Activated naive CD4-positive, alpha-beta T cell treated with anti-CD3 and anti-CD28 coated beads, Interleukin-2, amount 50 U/mL, for 72 hours (primary cell): ENCODE results near the gene KCNMA1. TPM values are rescaled to one million over a fixed set of nuclear protein-coding genes. Genes with fewer than 3 reads are reported as not detected.

Experiments
- ATAC-seq, 2 donors: fragments of 150-1000 bp; cut with Tn5 transposase; 2 replicates each; pipeline ENCODE4 v1.10.0; 2021; ENCODE audit warnings: mild to moderate bottlenecking in 2 of 2, moderate library complexity in 2 of 2
- DNase-seq, 2 donors: peaks; one replicate each; pipeline ENCODE4 v3.0.0; 2021 to 2022; ENCODE audit warnings: low spot score in 2 of 2
- H3K27ac Mint-ChIP-seq, 2 donors: one replicate each; pipeline ENCODE4 v1.8.0; 2022; ENCODE audit warnings: mild to moderate bottlenecking in 2 of 2, mixed read lengths in 2 of 2
- H3K36me3 Mint-ChIP-seq, 2 donors: one replicate each; pipeline ENCODE4 v1.8.0; 2022; ENCODE audit warnings: mixed read lengths in 2 of 2
- H3K9me3 Mint-ChIP-seq, 2 donors: one replicate each; pipeline ENCODE4 v1.8.0; 2022; ENCODE audit warnings: mixed read lengths in 2 of 2
- total RNA-seq, 2 donors: library from RNA; stranded (reverse); gene quantifications; one replicate each; pipeline ENCODE4 v1.2.3, GENCODE V29; 2022

KCNMA1 gene
- total RNA-seq, 2 donors from 2014 or later, result not detected

DNA sequence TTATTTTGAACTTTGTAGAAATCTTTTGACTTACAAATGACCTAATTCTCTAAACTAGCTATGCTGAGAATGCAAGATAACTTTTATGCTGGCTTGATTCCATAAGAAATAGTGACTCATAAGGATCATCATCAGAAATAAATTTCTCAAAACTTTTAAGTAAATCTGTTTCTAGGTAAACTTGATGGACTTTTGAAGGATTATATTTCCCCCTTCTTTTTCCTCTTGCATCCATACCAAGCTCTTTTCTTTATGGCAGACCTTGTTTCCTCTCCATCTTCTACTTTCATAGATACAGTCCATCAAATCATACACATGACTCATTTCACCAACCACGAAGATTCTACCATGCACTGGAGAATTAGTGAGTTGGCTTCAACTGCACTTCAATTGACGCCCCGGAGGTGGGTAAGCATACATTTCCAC, 336.3 kb downstream of the KCNMA1 start:
- Mint-ChIP-seq H3K9me3 (peaks cover 5 to 12% of the 10 kb centered on the region in 2 donors), H3K27ac (no peak overlapping the region), H3K36me3 (no peaks in the 10 kb centered on the region)
- ATAC-seq, result no peak
- no peak for DNase-seq

DNA sequence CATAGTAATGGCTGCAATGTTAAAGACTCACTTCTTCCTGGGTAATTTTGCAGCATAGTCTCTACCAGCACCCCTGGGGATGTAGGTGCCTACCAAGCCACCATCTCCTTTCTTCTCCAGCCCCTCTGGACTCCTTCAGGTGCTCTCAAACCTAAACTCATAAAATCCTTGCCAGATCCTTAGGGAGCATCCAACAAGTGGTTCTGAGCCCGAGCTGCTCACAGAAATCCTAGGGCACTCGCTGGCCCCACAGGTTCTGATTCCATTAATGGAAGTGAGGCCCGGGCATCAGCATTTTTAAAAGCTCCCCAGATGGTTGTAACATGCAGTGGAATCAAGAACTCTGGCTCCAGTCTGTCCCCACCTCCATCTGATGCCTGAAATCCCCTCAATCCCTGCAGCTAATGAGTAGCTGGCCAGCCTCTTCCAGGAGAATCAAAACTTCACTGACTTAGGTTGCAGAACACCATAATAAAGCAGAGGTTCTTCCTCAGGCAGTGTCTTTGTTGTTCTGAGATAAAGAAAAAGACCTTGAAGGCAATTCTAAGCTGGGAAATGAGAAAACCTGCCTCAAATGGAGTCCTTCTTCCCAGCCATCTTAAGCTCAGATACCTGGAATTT, 336.8 kb downstream of the KCNMA1 start:
- no peak for DNase-seq
- Mint-ChIP-seq H3K9me3 (peaks cover 6 to 9% of the 10 kb centered on the region in 2 donors), H3K36me3 (no peaks in the 10 kb centered on the region), H3K27ac (no peak overlapping the region)
- no peak for ATAC-seq

DNA sequence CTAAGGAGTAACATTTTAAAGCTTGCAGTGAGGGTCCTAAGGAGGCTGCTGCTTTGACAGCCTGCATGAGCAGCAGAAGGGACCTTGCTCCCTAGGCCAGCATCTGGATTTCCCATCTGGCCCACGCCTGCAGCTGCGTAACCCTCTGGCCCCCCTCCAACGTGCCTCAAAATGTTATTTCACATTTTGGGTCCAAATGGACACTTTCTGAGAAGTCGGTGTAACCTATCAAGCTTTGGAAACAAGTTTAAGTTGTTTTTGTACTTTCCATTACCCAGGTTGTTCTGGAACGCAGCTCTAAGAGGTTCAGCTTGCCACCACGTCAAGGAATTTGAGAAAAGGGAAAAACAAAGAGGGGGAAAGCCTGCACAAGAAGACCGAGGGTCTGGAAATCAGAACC, 338.3 kb downstream of the KCNMA1 start:
- peaks cover 6 to 9% of the 10 kb centered on the region in 2 donors for H3K9me3 Mint-ChIP-seq
- ATAC-seq (no peak), DNase-seq (no peak)
- no peaks in the 10 kb centered on the region for H3K36me3 Mint-ChIP-seq
- H3K27ac Mint-ChIP-seq, result no peak overlapping the region

DNA sequence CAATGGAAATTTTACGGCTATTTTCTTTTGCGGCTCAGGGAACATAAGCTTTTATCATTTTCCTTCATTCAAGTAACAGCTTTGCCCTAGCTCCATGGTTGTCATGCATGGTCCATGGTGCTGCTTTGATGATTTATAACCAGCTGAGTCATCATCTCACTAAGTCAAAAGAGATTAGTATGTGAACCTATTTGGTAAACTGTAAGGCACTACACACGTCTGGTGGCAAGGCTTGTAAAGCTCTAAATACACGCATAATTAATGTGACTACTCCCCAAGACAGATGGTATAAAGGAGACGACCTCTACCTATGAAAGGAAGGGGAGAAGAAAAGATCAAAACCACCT, 340.2 kb downstream of the KCNMA1 start:
- Mint-ChIP-seq H3K9me3 (peaks cover 2 to 5% of the 10 kb centered on the region in 2 donors), H3K36me3 (no peaks in the 10 kb centered on the region), H3K27ac (no peak overlapping the region)
- ATAC-seq (no peak), DNase-seq (no peak)

DNA sequence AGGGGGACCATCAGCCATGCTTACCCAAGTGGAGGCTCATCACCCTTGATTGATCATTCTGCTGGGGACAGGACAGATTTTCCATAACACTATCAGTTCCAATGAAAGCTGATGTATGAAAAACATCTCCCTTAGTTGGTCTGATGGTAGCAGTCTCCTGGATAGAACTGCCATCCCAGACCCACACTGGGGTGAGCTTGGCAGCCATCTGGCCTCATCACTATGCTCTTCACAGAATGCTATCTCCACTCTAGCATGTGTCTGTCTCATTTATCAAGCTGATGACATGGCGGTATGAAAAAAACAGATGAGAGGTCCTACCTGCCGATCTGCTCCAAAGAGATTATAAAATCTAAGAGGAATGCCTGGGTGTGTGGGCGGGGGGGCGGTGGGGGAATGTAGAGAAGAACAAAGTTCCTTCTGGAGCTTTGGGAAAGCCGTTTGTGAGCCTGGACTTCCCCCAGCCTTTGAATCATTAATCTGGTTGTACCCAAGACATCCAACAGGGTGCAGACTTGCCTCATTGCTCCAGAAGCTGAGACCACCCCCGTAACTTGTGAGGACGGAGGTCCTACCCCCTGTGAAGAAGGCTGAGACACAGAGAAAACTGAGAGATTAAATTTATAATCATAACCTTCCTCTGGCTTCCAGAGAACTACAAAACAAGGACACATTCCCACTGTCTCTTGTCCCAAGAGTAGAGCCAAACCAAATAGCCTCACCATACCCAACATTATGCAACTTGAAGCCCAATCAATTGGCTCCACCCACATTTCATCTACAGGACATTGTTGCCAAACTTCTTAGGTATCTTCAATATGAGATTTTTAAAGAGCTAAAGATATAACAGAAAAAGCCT, 340.8 kb downstream of the KCNMA1 start:
- peaks cover 0 to 3% of the 10 kb centered on the region in 2 donors for H3K9me3 Mint-ChIP-seq
- H3K27ac Mint-ChIP-seq, result no peak overlapping the region
- DNase-seq (no peak), ATAC-seq (no peak)
- H3K36me3 Mint-ChIP-seq, result no peaks in the 10 kb centered on the region

DNA sequence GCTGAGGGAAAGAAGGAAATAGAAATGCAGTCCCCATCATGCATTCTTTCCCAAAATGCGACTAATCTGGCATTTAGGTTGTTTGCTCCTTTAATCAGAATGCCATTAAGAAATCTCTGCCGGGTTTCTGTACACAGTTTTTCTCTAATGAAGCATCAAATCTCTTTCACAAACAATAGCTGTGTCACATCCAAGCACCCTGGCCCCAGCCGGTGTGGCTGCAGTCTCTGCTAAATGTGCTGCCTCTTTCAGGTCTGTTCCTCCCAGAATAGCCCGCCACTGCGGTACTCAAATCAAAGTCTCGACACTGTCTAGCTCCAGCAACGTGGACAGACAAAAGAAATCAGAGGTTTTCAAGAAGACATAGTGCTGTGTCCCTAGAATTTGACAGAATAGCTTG, 343.8 kb downstream of the KCNMA1 start:
- ATAC-seq (no peak), DNase-seq (no peak)
- Mint-ChIP-seq H3K36me3 (no peaks in the 10 kb centered on the region), H3K27ac (no peak overlapping the region), H3K9me3 (peaks cover 0 to 3% of the 10 kb centered on the region in 2 donors)

DNA sequence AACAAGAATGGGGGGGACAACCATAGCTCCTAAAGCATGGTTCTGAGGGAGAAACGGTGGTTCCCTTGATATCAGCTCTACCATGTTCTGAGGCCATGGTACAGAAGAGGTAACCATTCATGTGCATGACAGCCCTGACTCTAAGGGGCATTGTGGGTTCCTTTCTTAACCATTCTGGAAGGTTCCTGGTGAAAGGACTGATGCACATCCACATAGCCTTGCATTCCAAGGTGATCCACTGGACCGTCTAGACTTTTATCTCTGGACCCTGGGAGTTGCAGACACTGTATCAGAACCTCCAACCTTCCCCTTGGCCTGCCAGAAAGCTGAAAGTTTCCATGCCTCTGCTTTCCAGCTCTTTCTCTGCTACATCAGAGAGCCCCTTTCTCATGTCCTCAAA, 344.3 kb downstream of the KCNMA1 start:
- ATAC-seq, result no peak
- Mint-ChIP-seq H3K9me3 (peaks cover 0 to 3% of the 10 kb centered on the region in 2 donors), H3K27ac (no peak overlapping the region), H3K36me3 (no peaks in the 10 kb centered on the region)
- DNase-seq, result no peak

DNA sequence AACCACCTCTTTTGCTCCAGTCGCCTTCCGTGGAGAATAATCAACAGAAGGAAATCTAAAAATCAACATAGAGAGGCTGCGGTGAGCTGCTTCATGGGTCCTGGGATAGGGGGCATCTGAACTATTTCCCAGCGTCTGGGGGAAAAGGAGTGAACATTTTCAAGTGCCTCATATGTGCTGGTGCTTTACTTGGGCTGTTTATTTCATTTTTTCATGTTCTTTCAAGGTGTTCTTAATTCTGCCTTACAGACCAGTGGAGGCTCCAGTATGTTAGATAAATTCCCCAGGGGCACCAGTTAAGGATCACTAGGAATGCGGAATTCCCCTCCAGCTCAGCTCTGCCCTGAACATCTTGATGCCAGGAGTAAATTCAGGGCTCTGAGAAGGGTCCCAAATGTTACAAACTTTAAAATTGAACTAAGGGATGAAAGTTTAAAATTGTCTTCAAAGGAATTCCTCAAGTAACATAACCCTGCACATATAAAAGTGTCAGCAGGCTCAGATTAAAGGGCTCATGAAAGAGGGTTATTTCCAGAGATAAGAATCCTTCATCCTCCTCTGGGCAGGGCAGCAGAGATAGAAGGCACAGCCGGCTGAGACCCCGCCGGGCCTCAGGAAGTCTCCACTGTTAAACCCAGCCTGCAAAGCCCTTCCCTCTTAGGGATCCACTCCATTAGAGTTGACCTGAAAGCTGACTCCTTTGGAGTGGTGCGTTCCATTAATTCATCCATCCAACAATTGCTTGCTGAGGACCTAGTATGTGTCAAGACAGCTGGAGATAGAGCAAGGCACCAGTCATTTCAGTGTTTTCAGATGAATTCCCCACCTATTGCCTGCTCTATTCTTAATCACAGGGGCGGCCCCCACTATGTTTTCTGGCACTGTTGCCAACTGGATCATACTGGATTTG, 345.8 kb downstream of the KCNMA1 start:
- Mint-ChIP-seq H3K36me3 (no peaks in the 10 kb centered on the region), H3K27ac (no peak overlapping the region), H3K9me3 (peaks cover 0 to 3% of the 10 kb centered on the region in 2 donors)
- DNase-seq, result no peak
- no peak for ATAC-seq

DNA sequence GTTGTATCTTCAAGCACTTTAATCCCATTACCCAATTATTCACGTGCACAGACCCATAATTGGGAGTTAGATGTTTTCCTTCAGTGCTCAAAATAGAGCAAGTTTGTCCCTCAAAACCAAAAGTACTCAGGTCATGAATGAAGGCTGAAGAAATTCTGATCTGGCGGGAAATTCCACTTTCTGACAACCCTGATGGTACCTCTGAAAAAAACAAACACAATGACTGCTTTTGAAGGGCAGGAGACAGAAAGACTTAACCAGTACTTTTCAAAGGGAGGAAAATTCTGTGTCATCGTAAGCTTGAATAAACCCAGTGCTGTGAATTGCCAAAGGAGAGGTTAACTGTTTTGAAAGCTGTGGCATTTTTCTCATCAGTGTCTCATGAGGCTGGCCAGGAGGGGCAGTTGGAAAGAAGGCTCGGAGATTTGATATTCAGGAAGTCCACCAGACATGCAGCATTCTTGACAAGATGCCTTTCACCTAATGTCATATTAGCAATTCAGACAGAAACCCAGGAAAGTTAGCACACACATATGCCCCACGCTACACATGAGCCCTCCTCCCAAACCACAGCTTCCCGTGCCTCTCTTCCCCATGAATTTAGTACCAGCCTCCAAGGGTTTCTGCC, 347.0 kb downstream of the KCNMA1 start:
- Mint-ChIP-seq H3K36me3 (no peaks in the 10 kb centered on the region), H3K9me3 (no peaks in the 10 kb centered on the region), H3K27ac (no peak overlapping the region)
- no peak for DNase-seq
- no peak for ATAC-seq

DNA sequence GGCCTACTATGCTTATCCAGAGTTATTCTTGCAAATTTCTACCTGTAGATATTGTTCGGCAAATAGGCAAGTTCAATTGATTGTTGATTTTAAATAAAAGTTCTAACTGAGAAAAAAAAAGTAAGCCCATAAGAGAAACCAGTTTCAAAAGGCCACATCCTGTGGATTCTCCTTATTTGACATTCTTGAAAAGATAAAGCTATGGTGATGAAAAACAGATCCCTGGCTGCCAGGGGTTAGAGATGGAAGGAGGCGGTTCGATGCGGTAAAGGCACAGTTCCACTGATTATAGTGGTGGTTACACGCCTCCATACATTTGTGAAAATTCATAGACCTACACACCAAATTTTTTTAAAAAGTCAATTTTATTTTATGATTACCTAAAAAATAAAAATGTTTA, 347.8 kb downstream of the KCNMA1 start:
- H3K27ac Mint-ChIP-seq, result no peak overlapping the region
- ATAC-seq, result no peak

DNA sequence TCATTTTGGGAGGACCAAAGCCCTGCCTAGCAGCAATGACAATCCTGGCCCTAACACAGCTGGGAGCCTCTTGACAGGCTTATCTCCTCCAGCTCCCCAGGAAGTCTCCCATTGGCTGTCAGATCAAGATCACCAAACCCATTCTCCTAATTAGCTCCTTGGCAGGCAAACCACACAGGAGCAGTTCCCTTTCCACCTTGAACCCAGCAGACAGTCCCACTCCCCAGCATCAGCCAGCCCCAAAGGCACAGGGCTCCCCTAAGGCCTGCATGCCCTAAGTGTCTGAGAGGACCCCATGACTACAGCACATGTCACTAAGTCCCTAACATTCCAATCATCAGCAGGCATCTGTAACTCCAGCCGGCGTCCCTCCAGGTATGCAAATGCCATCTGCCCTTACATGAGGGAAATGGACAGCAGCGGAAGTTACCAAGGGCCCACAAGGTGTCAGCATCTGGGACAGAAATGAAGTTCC, 348.5 kb downstream of the KCNMA1 start:
- H3K27ac Mint-ChIP-seq, result no peak overlapping the region
- H3K9me3 Mint-ChIP-seq, result no peaks in the 10 kb centered on the region
- ATAC-seq (no peak), DNase-seq (no peak)
- H3K36me3 Mint-ChIP-seq, result no peaks in the 10 kb centered on the region

More for the DNA sequence above, 347.8 kb downstream of the KCNMA1 start:
- Mint-ChIP-seq H3K9me3 (no peaks in the 10 kb centered on the region), H3K36me3 (no peaks in the 10 kb centered on the region)
- DNase-seq, result no peak

DNA sequence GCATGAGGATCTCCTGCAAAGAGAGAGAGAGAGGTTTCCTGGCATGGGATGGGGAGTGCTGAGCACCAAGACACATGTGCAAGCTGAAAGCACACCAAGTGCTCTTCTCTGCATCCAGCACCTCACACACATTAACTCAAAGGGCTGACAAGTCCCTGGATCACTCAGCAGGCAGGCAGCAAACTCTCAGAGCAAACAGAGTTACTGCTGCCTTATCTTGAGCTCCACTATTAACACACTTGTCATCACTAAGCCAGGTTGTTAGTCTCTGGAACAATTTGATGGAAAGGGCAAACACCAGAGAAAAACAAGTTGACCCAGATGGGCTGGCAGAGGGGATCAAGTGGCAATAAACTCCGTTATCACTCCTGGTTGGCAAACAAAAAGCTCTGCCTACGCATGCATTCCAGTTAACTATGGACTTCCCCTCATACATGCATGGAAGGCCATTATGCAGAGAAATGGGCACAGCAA, 349.9 kb downstream of the KCNMA1 start:
- no peaks in the 10 kb centered on the region for H3K36me3 Mint-ChIP-seq

DNA sequence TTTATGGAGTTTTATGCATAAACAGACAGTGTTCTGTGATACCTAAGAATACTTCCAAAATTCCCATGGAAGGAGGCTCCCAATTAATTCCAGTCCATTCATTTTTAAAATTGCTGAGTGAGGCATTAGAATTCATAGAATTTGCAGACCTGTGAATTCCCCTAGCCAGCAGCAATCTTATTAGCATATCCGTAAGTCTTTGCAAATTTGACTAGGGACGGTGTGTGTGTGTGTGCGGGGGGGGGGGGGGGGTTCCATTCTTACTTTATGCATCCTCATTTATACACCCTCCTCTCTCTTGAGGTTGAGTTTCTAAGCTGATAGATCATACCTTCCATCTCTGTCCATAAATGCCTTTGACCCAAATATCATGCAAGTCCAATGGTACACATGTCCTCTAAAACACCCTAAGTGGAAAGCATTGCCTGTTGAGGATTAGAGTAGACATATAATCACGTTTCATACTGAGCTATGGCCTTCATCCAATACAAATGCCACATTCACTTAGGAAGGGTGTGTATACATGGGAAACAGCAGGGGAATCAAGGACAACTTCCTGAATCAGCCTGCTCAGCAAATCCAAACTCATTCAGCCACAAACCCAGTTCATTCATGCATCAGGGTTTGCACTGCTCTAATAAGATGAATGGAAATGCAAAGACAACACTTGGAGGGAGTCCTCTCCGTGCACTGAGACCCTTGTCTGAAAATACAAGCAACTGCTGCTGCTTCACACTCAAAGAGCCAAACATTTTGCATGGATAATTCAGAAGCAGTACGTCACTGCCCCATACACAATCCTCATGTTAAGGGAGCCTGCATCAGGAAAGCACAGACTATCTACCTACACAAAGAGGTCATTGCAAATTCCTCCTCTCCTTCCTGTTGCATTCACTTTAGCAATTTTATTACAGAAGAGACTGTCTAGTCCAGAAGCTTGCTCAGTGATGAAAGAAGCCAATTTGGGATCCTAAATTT, 350.8 kb downstream of the KCNMA1 start:
- ATAC-seq (no peak), DNase-seq (no peak)
- no peaks in the 10 kb centered on the region for H3K9me3 Mint-ChIP-seq
- no peaks in the 10 kb centered on the region for H3K36me3 Mint-ChIP-seq
- no peak overlapping the region for H3K27ac Mint-ChIP-seq

More for the DNA sequence above, 349.9 kb downstream of the KCNMA1 start:
- Mint-ChIP-seq H3K9me3 (no peaks in the 10 kb centered on the region), H3K27ac (no peak overlapping the region)
- no peak for DNase-seq
- ATAC-seq, result no peak

DNA sequence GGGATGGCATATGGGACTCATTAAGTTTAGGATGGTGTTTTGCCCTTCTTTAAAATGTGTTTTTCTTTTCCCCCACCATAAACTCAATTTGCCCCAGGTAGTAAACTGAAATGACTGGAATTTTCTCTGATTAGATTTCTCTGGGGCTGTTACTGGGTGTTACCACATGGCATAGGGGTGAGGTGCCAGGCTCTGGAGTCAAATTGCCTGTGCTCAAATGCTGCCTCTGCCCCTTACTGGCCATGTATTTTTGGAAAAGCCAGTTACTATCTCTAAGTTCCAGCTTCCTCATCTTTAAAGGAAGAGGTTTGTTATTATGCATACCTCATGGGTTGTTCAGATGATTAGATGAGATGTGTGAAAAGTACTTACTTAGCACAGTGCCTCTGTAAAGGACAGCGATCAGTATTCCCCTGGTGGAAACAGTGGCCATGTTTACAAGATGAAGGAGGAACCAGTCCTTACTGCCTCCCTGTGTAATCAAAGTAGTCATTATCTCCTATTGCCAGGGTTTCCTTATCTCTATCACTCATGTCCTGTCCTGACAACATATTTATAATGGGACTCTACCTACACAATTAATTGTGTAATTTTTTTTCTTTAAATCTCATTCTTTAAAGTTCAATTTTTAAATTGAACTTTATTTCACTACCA, 352.0 kb downstream of the KCNMA1 start:
- no peaks in the 10 kb centered on the region for H3K36me3 Mint-ChIP-seq
- DNase-seq, result no peak
- no peak overlapping the region for H3K27ac Mint-ChIP-seq
- no peaks in the 10 kb centered on the region for H3K9me3 Mint-ChIP-seq
- ATAC-seq, result no peak

DNA sequence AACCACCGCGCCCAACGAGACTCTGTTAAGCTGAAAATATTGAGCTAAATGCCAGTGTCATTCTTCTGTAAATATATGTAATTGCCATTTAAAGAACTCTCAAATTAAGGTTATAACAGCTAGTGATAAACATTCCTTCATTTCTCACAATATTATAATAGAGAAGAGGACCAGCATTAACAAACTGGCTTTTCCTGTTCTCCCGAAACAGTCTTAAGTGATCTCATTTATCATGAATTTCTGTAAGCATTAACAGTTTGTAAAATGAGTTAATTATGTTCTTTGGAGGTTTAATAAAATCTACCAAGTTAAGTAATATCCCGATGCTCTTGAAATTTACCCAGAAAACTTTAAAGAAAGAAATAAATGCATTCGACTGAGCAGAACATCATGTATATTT, 352.8 kb downstream of the KCNMA1 start:
- ATAC-seq, result no peak
- Mint-ChIP-seq H3K9me3 (peaks cover 3 to 4% of the 10 kb centered on the region in 2 donors), H3K36me3 (peaks cover 0 to 4% of the 10 kb centered on the region in 2 donors), H3K27ac (no peak overlapping the region)
- no peak for DNase-seq
